Mesendoderm (in vitro differentiated cells): ENCODE results near the gene TIMM29.

ENCODE experiments used
- DNase-seq: peaks from one replicate; pipeline ENCODE4 v3.0.0; 2013
- H2AK5ac ChIP-seq: 2 replicates; pipeline ENCODE4 v1.6.1; 2013; ENCODE audit warnings: low read length, inconsistent platforms
- H2BK120ac ChIP-seq: 2 replicates; pipeline ENCODE4 v1.6.1; 2013; ENCODE audit warnings: low read depth, mild to moderate bottlenecking, low read length, moderate library complexity, mixed read lengths
- H2BK15ac ChIP-seq: replicated peaks from 2 replicates; pipeline ENCODE4 v1.6.1; 2013; ENCODE audit warnings: low read depth, mild to moderate bottlenecking, moderate library complexity
- H2BK5ac ChIP-seq: 2 replicates; pipeline ENCODE4 v1.6.1; 2013; ENCODE audit warnings: low read length, inconsistent platforms
- H3K18ac ChIP-seq: 2 replicates; pipeline ENCODE4 v1.6.1; 2013; ENCODE audit warnings: mild to moderate bottlenecking, low read length, mixed read lengths
- H3K23ac ChIP-seq: one replicate; pipeline ENCODE4 v1.6.1; 2013; ENCODE audit warnings: low read length
- H3K27ac ChIP-seq: 2 replicates; pipeline ENCODE4 v1.5.1; 2013; ENCODE audit warnings: low read depth, mild to moderate bottlenecking, inconsistent platforms, low read length, moderate library complexity
- H3K27me3 ChIP-seq: 2 replicates; pipeline ENCODE4 v1.6.1; 2013; ENCODE audit warnings: low read length, control low read depth, mild to moderate bottlenecking, inconsistent platforms; ENCODE audit not compliant: insufficient read depth, poor library complexity
- H3K36me3 ChIP-seq: 2 replicates; pipeline ENCODE4 v1.6.1; 2013; ENCODE audit warnings: low read length, inconsistent platforms; ENCODE audit not compliant: control insufficient read depth, insufficient read depth
- H3K4ac ChIP-seq: one replicate; pipeline ENCODE4 v1.6.1; 2013; ENCODE audit warnings: low read depth, mild to moderate bottlenecking, low read length, moderate library complexity
- H3K4me1 ChIP-seq: 2 replicates; pipeline ENCODE4 v1.6.1; 2013; ENCODE audit warnings: low read depth, low read length, inconsistent platforms; ENCODE audit not compliant: control insufficient read depth
- H3K4me2 ChIP-seq: 2 replicates; pipeline ENCODE4 v1.6.1; 2013; ENCODE audit warnings: low read length
- H3K4me3 ChIP-seq: 2 replicates; pipeline ENCODE4 v1.5.1; 2013; ENCODE audit warnings: mild to moderate bottlenecking, low read length
- H3K56ac ChIP-seq: one replicate; pipeline ENCODE4 v1.6.1; 2013; ENCODE audit warnings: low read length
- H3K79me1 ChIP-seq: 2 replicates; pipeline ENCODE4 v1.6.1; 2013; ENCODE audit warnings: low read length, inconsistent platforms
- H3K79me2 ChIP-seq: 2 replicates; pipeline ENCODE4 v1.6.1; 2013; ENCODE audit warnings: mild to moderate bottlenecking, low read length; ENCODE audit not compliant: control insufficient read depth, insufficient read depth
- H3K9ac ChIP-seq: 2 replicates; pipeline ENCODE4 v1.6.1; 2013; ENCODE audit warnings: low read length, inconsistent platforms
- H4K5ac ChIP-seq: one replicate; pipeline ENCODE4 v1.6.1; 2013; ENCODE audit warnings: low read length
- H4K8ac ChIP-seq: one replicate; pipeline ENCODE4 v1.6.1; 2013; ENCODE audit warnings: low read depth, mild to moderate bottlenecking, control low read depth, low read length, moderate library complexity
- WGBS: extraction: QIAGEN DNeasy Blood & Tissue Kit; methylation state at CpG from one replicate; pipeline ENCODE4 v1.1.7; 2013; ENCODE audit warnings: low lambda C conversion rate, missing lambda C conversion rate; ENCODE audit not compliant: insufficient coverage; ENCODE audit errors: extremely low coverage; 5-methylcytosine and 5-hydroxymethylcytosine counted together

TIMM29 gene

DNA sequence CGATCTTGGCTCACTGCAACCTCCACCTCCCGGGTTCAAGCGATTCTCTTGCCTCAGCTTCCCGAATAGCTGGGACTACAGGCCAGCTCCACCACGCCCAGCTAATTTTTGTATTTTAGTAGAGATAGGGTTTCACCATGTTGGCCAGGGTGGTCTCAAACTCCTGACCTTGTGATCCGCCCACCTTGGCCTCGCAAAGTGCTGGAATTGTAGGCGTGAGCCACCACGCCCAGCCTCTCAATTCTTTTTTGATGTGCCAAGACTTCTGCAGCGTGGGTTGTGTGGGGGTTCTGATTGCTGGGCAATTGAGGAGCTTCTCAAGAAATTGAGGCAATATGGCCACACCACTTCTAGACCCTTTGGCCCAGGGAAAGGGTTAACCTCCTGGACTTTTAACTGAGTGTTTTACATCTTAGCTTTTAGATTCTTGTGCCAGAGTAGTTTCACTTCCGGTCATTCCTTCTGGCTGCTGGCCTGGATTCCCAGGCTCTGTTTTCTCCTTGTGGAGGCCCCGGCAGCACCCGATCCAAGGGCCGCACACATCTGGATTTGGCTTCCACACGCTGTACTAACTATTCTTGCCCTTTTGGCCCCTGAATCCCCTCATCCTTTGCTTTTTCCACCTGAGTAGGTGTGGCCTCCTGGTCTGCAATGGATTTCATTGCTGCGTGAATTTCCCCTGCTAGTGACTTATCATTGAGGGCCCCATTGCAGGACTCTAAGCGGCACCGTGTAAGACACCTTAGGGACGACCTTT is 46.9 kb downstream of the TIMM29 start:
- no CpG with 5 or more reads among the region's 19 CpGs for WGBS
- H3K79me2 ChIP-seq, result peaks cover 86% of the 10 kb centered on the region
- H3K9ac ChIP-seq, result no peak overlapping the region
- no peak overlapping the region for H3K4ac ChIP-seq
- no peak overlapping the region for H2BK5ac ChIP-seq
- H3K23ac ChIP-seq, result no peak overlapping the region
- no peak overlapping the region for H4K8ac ChIP-seq
- peak overlapping the region; percentile 15 for H3K56ac ChIP-seq
- H3K4me1 ChIP-seq, result no peaks in the 10 kb centered on the region
- no peak overlapping the region for H3K27ac ChIP-seq
- peaks cover 20% of the 10 kb centered on the region for H3K79me1 ChIP-seq
- H4K5ac ChIP-seq, result no peak overlapping the region
- no peaks in the 10 kb centered on the region for H3K27me3 ChIP-seq
- no peak overlapping the region for H3K4me2 ChIP-seq
- H3K4me3 ChIP-seq, result no peak overlapping the region
- DNase-seq, result no peak
- H3K36me3 ChIP-seq, result no peaks in the 10 kb centered on the region
- H2BK120ac ChIP-seq, result no peak overlapping the region
- H2AK5ac ChIP-seq, result no peak overlapping the region
- no peak overlapping the region for H2BK15ac ChIP-seq
- H3K18ac ChIP-seq, result no peak overlapping the region

DNA sequence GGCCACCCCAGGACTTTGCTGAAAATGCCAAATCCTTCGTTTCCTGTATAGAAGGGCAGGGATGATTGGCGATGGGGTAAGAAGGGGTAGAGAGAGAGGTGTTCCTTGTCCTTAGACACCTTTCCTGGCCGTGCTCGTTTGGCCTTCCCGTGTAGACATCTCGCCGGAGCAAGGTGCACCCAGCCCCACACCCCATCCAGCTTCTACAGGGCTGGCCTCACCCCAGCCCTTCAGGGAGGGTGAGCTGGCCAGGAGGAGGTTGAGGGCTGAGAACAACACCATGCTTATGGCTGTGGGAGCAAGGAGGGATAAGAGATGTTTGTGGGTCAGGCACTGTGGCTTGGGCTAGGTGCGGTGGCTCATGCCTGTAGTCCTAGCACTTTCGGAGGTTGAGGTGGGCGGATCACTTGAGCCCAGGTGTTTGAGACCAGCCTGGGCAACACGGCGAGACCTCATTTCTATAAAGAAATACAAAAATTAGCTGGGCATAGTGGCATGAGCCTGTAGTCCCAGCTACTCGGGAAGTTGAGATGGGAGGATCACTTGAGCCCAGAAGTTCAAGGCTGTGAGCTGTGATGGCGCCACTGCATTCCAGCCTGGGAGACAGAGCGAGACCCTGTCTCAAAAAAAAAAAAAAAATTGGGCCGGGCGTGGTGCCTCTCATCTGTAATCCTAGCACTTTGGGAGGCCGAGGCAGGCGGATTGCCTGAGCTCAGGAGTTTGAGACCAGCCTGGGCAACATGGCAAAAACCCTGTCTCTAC is 47.7 kb downstream of the TIMM29 start:
- Histone ChIP-seq H2AK5ac (no peak overlapping the region), H3K4me1 (peaks cover 2% of the 10 kb centered on the region), H3K9ac (no peak overlapping the region), H2BK5ac (no peak overlapping the region), H3K79me2 (peaks cover 87% of the 10 kb centered on the region), H3K27me3 (no peaks in the 10 kb centered on the region), H3K36me3 (no peaks in the 10 kb centered on the region), H3K79me1 (peaks cover 22% of the 10 kb centered on the region), H3K18ac (no peak overlapping the region), H3K4me2 (no peak overlapping the region), H3K4ac (no peak overlapping the region), H2BK15ac (no peak overlapping the region), H3K56ac (peak overlapping the region; percentile 15), H2BK120ac (no peak overlapping the region), H3K23ac (no peak overlapping the region), H4K5ac (no peak overlapping the region), H3K27ac (no peak overlapping the region), H4K8ac (no peak overlapping the region), H3K4me3 (no peak overlapping the region)
- no peak for DNase-seq
- no CpG with 5 or more reads among the region's 19 CpGs for WGBS

DNA sequence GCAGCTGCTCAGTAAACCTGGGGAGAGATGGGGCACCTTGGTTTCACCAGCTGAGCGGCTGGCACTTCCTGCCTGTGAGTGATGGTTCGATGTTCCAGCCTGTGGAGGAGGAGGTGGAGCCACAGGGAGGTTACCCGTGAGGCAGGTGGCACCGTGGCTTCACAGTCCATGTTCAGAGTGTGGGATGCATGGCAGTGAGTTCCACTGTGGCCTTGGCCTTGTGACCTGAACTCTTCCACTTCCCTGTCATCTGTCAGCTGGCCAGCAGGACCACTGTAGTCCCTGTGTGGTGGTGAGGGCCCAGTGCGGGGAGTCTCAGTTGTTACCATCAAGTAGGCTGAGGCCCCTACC is 49.1 kb downstream of the TIMM29 start:
- Histone ChIP-seq H4K8ac (no peak overlapping the region), H4K5ac (no peak overlapping the region), H3K4me1 (peaks cover 2% of the 10 kb centered on the region), H3K36me3 (no peaks in the 10 kb centered on the region), H3K79me2 (peaks cover 86% of the 10 kb centered on the region), H3K27me3 (no peaks in the 10 kb centered on the region), H2BK120ac (no peak overlapping the region), H3K79me1 (peaks cover 21% of the 10 kb centered on the region), H2BK15ac (no peak overlapping the region), H3K4ac (no peak overlapping the region), H2BK5ac (no peak overlapping the region), H3K4me3 (no peak overlapping the region), H3K4me2 (no peak overlapping the region), H3K23ac (no peak overlapping the region), H3K27ac (no peak overlapping the region), H3K18ac (no peak overlapping the region), H2AK5ac (no peak overlapping the region), H3K56ac (no peak overlapping the region), H3K9ac (no peak overlapping the region)
- no CpG with 5 or more reads among the region's 5 CpGs for whole genome bisulfite sequencing
- DNase-seq, result no peak
